OCI-LY7 (cell line): Measurements from ENCODE around the gene NFIX.

ENCODE experiments used
- EZH2phosphoT487 ChIP-seq: fragments of 200-600 bp; sonication (generic); IDR thresholded peaks from 2 replicates; pipeline ENCODE4 v1.6.1; 2018; ENCODE audit warnings: low read depth, borderline replicate concordance, mild to moderate bottlenecking, mixed run types, antibody characterized with exemption, low read length, moderate library complexity, mixed read lengths
- TF ChIP-seq, protein P1 (sequence below): fragments of 200-600 bp; sonication (generic); conservative IDR thresholded peaks from 2 replicates; pipeline ENCODE4 v1.5.1; 2014; ENCODE audit warnings: mild to moderate bottlenecking, antibody characterized with exemption, low read length, moderate library complexity, mixed read lengths

DNA sequence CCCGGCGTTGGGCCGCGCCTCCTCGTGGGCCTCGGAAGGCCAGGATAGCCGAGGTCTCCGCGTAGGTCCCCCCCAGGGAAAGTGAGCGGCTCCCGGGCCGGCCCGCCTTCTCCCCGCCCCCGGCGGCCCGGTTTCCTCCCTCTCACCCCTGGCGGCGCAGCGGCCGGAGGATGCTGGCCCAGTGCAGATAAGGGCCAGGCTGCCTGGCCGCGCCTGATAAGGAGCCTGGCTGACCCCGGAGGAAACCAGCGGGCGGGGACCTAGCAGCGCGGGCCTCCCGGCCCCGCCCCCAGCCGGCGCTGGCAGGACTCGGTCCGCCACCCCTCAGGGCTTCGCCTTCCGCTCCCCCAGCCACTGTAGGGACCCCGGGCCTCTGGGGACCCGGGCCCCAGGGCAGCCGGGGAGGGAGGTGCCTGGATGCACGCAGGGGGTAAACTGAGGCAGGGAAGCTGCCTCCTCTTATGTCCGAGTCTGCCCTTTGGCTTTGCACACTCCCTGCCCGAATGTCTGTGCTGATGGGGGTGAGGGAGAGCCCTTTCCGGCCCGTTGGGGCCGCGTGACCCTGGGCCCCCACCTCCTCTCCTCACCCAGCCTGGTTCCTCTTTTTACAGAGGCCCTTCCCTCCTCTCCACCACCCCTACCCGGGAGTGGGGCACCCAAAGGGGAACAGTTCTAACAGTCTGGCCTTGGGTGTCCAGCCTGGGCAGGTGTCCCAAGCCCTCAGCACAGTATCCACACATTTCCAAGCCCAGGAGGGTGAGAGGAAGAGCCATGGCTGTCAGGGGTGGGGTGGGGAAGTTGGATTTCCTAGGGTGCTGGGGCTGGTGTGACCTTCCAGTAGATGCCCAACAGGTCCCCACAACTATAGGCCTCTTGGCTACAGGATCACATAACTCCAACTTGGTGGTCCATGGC, 107.6 kb downstream of the NFIX start, which contains the start of gene LYL1:
- TF ChIP-seq, protein P1, sequence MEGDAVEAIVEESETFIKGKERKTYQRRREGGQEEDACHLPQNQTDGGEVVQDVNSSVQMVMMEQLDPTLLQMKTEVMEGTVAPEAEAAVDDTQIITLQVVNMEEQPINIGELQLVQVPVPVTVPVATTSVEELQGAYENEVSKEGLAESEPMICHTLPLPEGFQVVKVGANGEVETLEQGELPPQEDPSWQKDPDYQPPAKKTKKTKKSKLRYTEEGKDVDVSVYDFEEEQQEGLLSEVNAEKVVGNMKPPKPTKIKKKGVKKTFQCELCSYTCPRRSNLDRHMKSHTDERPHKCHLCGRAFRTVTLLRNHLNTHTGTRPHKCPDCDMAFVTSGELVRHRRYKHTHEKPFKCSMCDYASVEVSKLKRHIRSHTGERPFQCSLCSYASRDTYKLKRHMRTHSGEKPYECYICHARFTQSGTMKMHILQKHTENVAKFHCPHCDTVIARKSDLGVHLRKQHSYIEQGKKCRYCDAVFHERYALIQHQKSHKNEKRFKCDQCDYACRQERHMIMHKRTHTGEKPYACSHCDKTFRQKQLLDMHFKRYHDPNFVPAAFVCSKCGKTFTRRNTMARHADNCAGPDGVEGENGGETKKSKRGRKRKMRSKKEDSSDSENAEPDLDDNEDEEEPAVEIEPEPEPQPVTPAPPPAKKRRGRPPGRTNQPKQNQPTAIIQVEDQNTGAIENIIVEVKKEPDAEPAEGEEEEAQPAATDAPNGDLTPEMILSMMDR = no peak
- no peak for TF ChIP-seq EZH2phosphoT487
